Activated CD8-positive, alpha-beta memory T cell treated with anti-CD3 and anti-CD28 coated beads, Interleukin-2, amount 50 U/mL, for 48 hours (primary cell): ENCODE data around the gene DAAM2.

ENCODE experiments used
- DNase-seq: peaks from one replicate; pipeline ENCODE4 v3.0.0-alpha.2; 2020

The DAAM2 gene

GRCh38 chr6:39791850-39792539, at the start of gene DAAM2:
TSS of gene DAAM2 (plus strand) at chr6:39792376. CDS start at chr6:39856303, 63,927 bp downstream.
- no peak for DNase-seq

GRCh38 chr6:39746795-39747194, 45.4 kb upstream of the DAAM2 start:
- DNase-seq: no peak

- no peak for DNase-seq
These were observed 39.1 kb upstream of the DAAM2 start for GRCh38 chr6:39752835-39753724.

- no peak for DNase-seq
These were observed 38.5 kb upstream of the DAAM2 start for GRCh38 chr6:39753725-39754045.

- no peak for DNase-seq
These were observed 37.6 kb upstream of the DAAM2 start for GRCh38 chr6:39754514-39755115.

- no peak for DNase-seq
These were observed 36.9 kb upstream of the DAAM2 start for GRCh38 chr6:39755231-39755630.

- DNase-seq: no peak
These were observed 35.6 kb upstream of the DAAM2 start for GRCh38 chr6:39756582-39756981.

- DNase-seq: no peak
These were observed 33.1 kb upstream of the DAAM2 start for GRCh38 chr6:39758905-39759605.

- DNase-seq: no peak
These were observed 31.8 kb upstream of the DAAM2 start for GRCh38 chr6:39760226-39760952.

- DNase-seq: no peak
These were observed 26.6 kb upstream of the DAAM2 start for GRCh38 chr6:39765508-39766065.

GRCh38 chr6:39769012-39769411, 23.2 kb upstream of the DAAM2 start:
- DNase-seq: no peak

- DNase-seq: no peak
These were observed 21.7 kb upstream of the DAAM2 start for GRCh38 chr6:39770446-39770845.

- no peak for DNase-seq
These were observed 19.5 kb upstream of the DAAM2 start for GRCh38 chr6:39772559-39773273.

GRCh38 chr6:39773782-39774181, 18.4 kb upstream of the DAAM2 start:
- no peak for DNase-seq

GRCh38 chr6:39776581-39776980, 15.6 kb upstream of the DAAM2 start:
- DNase-seq: no peak

- DNase-seq: no peak
These were observed 15.0 kb upstream of the DAAM2 start for GRCh38 chr6:39777218-39777617.

GRCh38 chr6:39777661-39778060, 14.5 kb upstream of the DAAM2 start:
- DNase-seq: no peak

GRCh38 chr6:39778581-39779255, 13.5 kb upstream of the DAAM2 start:
- DNase-seq: no peak

- DNase-seq: no peak
These were observed 6.9 kb upstream of the DAAM2 start for GRCh38 chr6:39785281-39785680.

- DNase-seq: no peak
These were observed 5.5 kb upstream of the DAAM2 start for GRCh38 chr6:39786649-39787048.

GRCh38 chr6:39787322-39787721, 4.9 kb upstream of the DAAM2 start:
- DNase-seq: no peak
